ENCODE results near the gene PRRC1.

Gene PRRC1

GRCh38 chr5:127558273-127558672, 40.8 kb downstream of the PRRC1 start:
- no peak for DNase-seq
- in situ Hi-C loops (cut with HindIII; ENCODE audit: low pct_ligation_motif_present, low sequenced_read_pairs): no loop called here

GRCh38 chr5:127561254-127561653, 43.8 kb downstream of the PRRC1 start:
- Histone ChIP-seq H3K4me3 (ENCODE audit: low read depth, low read length) (no peak overlapping the region), H3K27me3 (replicated peaks) (no peaks in the 10 kb centered on the region), H3K36me3 (replicated peaks) (no peaks in the 10 kb centered on the region), H3K27ac (no peak overlapping the region)
- in situ Hi-C loops (cut with HindIII; ENCODE audit: low pct_ligation_motif_present, low sequenced_read_pairs): no loop called here
- TF ChIP-seq CTCF (IDR thresholded peaks at IDR 0.05; ENCODE audit: low read depth, low read length, missing control alignments): no peak
- peak; percentile 24 for DNase-seq

More at GRCh38 chr5:127558273-127558672, 40.8 kb downstream of the PRRC1 start:
- no peak for TF ChIP-seq CTCF (IDR thresholded peaks at IDR 0.05; ENCODE audit: low read depth, low read length, missing control alignments)
- Histone ChIP-seq H3K4me3 (ENCODE audit: low read depth, low read length) (no peak overlapping the region), H3K27ac (no peak overlapping the region), H3K27me3 (replicated peaks) (no peaks in the 10 kb centered on the region), H3K36me3 (replicated peaks) (peaks cover 11% of the 10 kb centered on the region)

- no peak overlapping the region for H3K27ac ChIP-seq
- no peaks in the 10 kb centered on the region for H3K36me3 ChIP-seq (replicated peaks)
- in situ Hi-C loops (cut with HindIII; ENCODE audit: low pct_ligation_motif_present, low sequenced_read_pairs): no loop called here
- peak; percentile 35 for TF ChIP-seq CTCF (IDR thresholded peaks at IDR 0.05; ENCODE audit: low read depth, low read length, missing control alignments)
- H3K27me3 ChIP-seq (replicated peaks): no peaks in the 10 kb centered on the region
- no peak overlapping the region for H3K4me3 ChIP-seq (ENCODE audit: low read depth, low read length)
- no peak for DNase-seq
These were observed 44.8 kb downstream of the PRRC1 start for GRCh38 chr5:127562252-127562651.

GRCh38 chr5:127563136-127563535, 45.7 kb downstream of the PRRC1 start:
- in situ Hi-C loops (cut with HindIII; ENCODE audit: low pct_ligation_motif_present, low sequenced_read_pairs): no loop called here
- Histone ChIP-seq H3K36me3 (replicated peaks) (no peaks in the 10 kb centered on the region), H3K4me3 (ENCODE audit: low read depth, low read length) (no peak overlapping the region), H3K27ac (no peak overlapping the region), H3K27me3 (replicated peaks) (no peaks in the 10 kb centered on the region)
- no peak for DNase-seq
- TF ChIP-seq CTCF (IDR thresholded peaks at IDR 0.05; ENCODE audit: low read depth, low read length, missing control alignments): no peak

- Histone ChIP-seq H3K36me3 (replicated peaks) (no peaks in the 10 kb centered on the region), H3K27ac (no peak overlapping the region), H3K4me3 (ENCODE audit: low read depth, low read length) (no peak overlapping the region), H3K27me3 (replicated peaks) (no peaks in the 10 kb centered on the region)
- peak; percentile 56 for DNase-seq
- in situ Hi-C loops (cut with HindIII; ENCODE audit: low pct_ligation_motif_present, low sequenced_read_pairs): no loop called here
- peak; percentile 69 for TF ChIP-seq CTCF (IDR thresholded peaks at IDR 0.05; ENCODE audit: low read depth, low read length, missing control alignments)
These were observed 46.7 kb downstream of the PRRC1 start for GRCh38 chr5:127564002-127564769.

Measured in brain microvascular endothelial cell (primary cell).